Transverse colon (tissue), 4 donors: ENCODE measurements around the gene MTOR.

Source experiments
- CTCF ChIP-seq, 5 experiments: fragments of 200-600 bp in 3 of 5; fragments of 450-650 bp in 2 of 5; sonication (generic) in 3 of 5; IDR thresholded peaks; 1 replicate in 2 of 5; 2 replicates in 3 of 5; pipeline ENCODE4 v1.5.1; 2016 to 2017; ENCODE audit warnings: antibody characterized with exemption in 5 of 5, inconsistent platforms in 3 of 5, mild to moderate bottlenecking in 2 of 5, moderate library complexity in 1 of 5
- EP300 ChIP-seq: sonication (generic); formaldehyde crosslinking; IDR thresholded peaks from one replicate; pipeline ENCODE4 v1.6.1; 2017; ENCODE audit warnings: antibody characterized with exemption, low read depth
- POLR2A ChIP-seq: fragments of 450-650 bp; IDR thresholded peaks from one replicate; pipeline ENCODE4 v1.6.1; 2016; ENCODE audit warnings: antibody characterized with exemption, mild to moderate bottlenecking, moderate library complexity
- POLR2AphosphoS5 ChIP-seq, 3 donors: sonication (generic); formaldehyde crosslinking; IDR thresholded peaks; one replicate each; pipeline ENCODE4 v1.6.1; 2016; ENCODE audit warnings: antibody characterized with exemption in 3 of 3

DNA sequence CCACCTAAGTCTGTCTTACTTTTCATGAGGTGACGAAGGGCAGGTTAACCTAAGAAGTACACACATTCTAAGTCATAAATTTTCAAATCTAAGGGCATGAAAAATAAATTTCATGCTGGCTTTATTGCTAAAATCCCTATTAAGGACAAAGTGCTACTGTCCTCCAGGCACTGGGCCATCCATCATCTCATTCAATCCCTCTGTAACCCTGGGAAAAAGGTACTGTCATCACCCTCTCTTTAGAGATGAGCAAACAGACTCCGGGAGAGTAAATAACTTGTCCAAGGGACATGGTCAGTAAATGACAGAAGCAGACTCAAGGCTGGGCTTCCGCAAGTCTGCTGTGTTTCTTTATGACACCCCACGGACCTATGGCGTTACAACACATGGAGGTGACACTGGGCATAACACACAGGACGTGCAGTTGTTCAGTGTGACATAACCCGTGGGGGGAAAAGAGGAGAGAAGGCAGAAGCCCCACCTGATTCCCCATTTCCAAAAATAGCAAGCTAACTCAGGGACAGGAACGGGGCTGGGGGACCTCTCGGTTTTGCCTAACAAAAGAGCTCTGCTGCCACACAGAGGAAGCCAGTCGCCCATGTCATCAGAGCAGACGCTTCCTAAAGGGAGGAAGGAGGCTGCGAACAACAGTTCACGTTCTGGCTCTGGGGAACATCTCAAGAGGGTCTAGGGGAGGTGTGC lies 190.0 kb downstream of the MTOR start:
- TF ChIP-seq CTCF (IDR thresholded peaks at IDR 0.05) (no peak), EP300 (no peak), POLR2A (no peak), POLR2AphosphoS5 (IDR thresholded peaks at IDR 0.05) (no peak)
